HCT116 (cell line): ENCODE data around the gene SEC11C. TPM values are rescaled to one million over a fixed set of nuclear protein-coding genes. Genes with fewer than 3 reads are reported as not detected.

Experiments used
- ATAC-seq: fragments of 200-7000 bp; cut with Tn5 transposase; 2 replicates; pipeline ENCODE4 v1.9.1; 2020; ENCODE audit warnings: mild to moderate bottlenecking, moderate library complexity
- BruUV-seq: library from RNA; stranded (reverse); fragments of 400-500 nt; replicated peaks from 2 replicates; lab custom pipeline; 2021; lab: Mats Ljungman, UMichigan
- CTCF ChIA-PET: fragments of 300-600 bp; sonication (Branson Sonifier 250); formaldehyde crosslinking; loops from one replicate; lab custom pipeline; 2021; ENCODE audit warnings: antibody characterized with exemption; lab: Charles Lee
- POLR2A ChIA-PET: fragments of 300-600, 350-600 bp; sonication (Branson Sonifier 250); formaldehyde crosslinking; loops from one replicate; lab custom pipeline; 2021; ENCODE audit warnings: antibody characterized with exemption; lab: Charles Lee
- RAD21 ChIA-PET, 2 experiments: fragments of 300-600 bp; sonication (Branson Sonifier 250); formaldehyde crosslinking; loops; one replicate each; lab custom pipeline; 2023; ENCODE audit warnings: low total read pairs in 2 of 2; ENCODE audit not compliant: uncharacterized antibody in 2 of 2, unreplicated experiment in 2 of 2, low non-redundant PET in 1 of 2; lab: Charles Lee
- DNase-seq: peaks from one replicate; pipeline ENCODE4 v3.0.0-alpha.2; 2010; ENCODE audit warnings: low read depth, low spot score
- H2AFZ ChIP-seq: fragments of 200-600 bp; shearing (Covaris generic), sonication (generic); 2 replicates; pipeline ENCODE4 v1.6.1; 2017; ENCODE audit warnings: low read depth, mixed run types, mixed read lengths, antibody characterized with exemption, low read length; ENCODE audit not compliant: poor library complexity, severe bottlenecking
- H3K27ac ChIP-seq: 2 replicates; pipeline ENCODE4 v1.5.1; 2012; ENCODE audit warnings: low read depth, low read length
- H3K27me3 ChIP-seq: fragments of 200-600 bp; sonication (generic); 2 replicates; pipeline ENCODE4 v1.6.1; 2016; ENCODE audit warnings: mixed run types, low read length, mixed read lengths; ENCODE audit not compliant: insufficient read depth
- H3K36me3 ChIP-seq, 2 experiments: fragments of 200-500 bp in 1 of 2; fragments of 200-600 bp in 1 of 2; sonication (Bioruptor generic) in 1 of 2; sonication (generic) in 1 of 2; 2 replicates each; pipeline versions ENCODE4 v1.5.1 to v1.6.1; 2014 to 2016; ENCODE audit warnings: low read length in 2 of 2, inconsistent platforms in 1 of 2, mixed read lengths in 1 of 2, mixed run types in 1 of 2; ENCODE audit not compliant: insufficient read depth in 2 of 2, control insufficient read depth in 1 of 2
- H3K4me1 ChIP-seq, 2 experiments: fragments of 200-600 bp in 1 of 2; sonication (generic) in 1 of 2; 2 replicates each; pipeline versions ENCODE4 v1.5.1 to v1.6.1; 2012 to 2017; ENCODE audit warnings: low read length in 2 of 2, inconsistent platforms in 1 of 2, mild to moderate bottlenecking in 1 of 2, mixed read lengths in 1 of 2, mixed run types in 1 of 2, moderate library complexity in 1 of 2; ENCODE audit not compliant: insufficient read depth in 2 of 2, control insufficient read depth in 1 of 2
- H3K4me2 ChIP-seq: fragments of 200-600 bp; sonication (generic); 2 replicates; pipeline ENCODE4 v1.6.1; 2017; ENCODE audit warnings: mixed run types, low read length, mixed read lengths
- H3K4me3 ChIP-seq, 2 experiments: fragments of 200-600 bp in 1 of 2; sonication (generic) in 1 of 2; replicated peaks in 1 of 2; 2 replicates each; pipeline ENCODE4 v1.5.1; 2011 to 2016; ENCODE audit warnings: low read length in 2 of 2, control low read depth in 1 of 2, low read depth in 1 of 2, mild to moderate bottlenecking in 1 of 2, mixed read lengths in 1 of 2, mixed run types in 1 of 2
- H3K79me2 ChIP-seq: fragments of 200-600 bp; sonication (generic); 2 replicates; pipeline ENCODE4 v1.6.1; 2017; ENCODE audit warnings: mild to moderate bottlenecking, mixed run types, low read length, moderate library complexity, mixed read lengths; ENCODE audit not compliant: insufficient read depth
- H3K9ac ChIP-seq: fragments of 200-600 bp; sonication (generic); 2 replicates; pipeline ENCODE4 v1.6.1; 2016; ENCODE audit warnings: low read length, mixed read lengths
- H3K9me2 ChIP-seq: fragments of 200-600 bp; sonication (generic), shearing (Covaris generic); 2 replicates; pipeline ENCODE4 v1.6.1; 2017; ENCODE audit warnings: mixed run types, mild to moderate bottlenecking, moderate library complexity; ENCODE audit not compliant: insufficient read depth
- H3K9me3 ChIP-seq, 2 experiments: fragments of 200-500 bp in 1 of 2; fragments of 200-600 bp in 1 of 2; sonication (Bioruptor generic) in 1 of 2; sonication (generic) in 1 of 2; 2 replicates each; pipeline ENCODE4 v1.6.1; 2014 to 2017; ENCODE audit warnings: low read length in 2 of 2, mixed read lengths in 2 of 2, inconsistent platforms in 1 of 2, low read depth in 1 of 2, mild to moderate bottlenecking in 1 of 2, mixed run types in 1 of 2, moderate library complexity in 1 of 2; ENCODE audit not compliant: control insufficient read depth in 1 of 2, insufficient read depth in 1 of 2
- H4K20me1 ChIP-seq: fragments of 200-600 bp; sonication (generic), shearing (Covaris generic); 2 replicates; pipeline ENCODE4 v1.6.1; 2017; ENCODE audit warnings: mixed run types, mild to moderate bottlenecking, moderate library complexity; ENCODE audit not compliant: insufficient read depth
- CBX3 ChIP-seq: IDR thresholded peaks from 2 replicates; pipeline ENCODE4 v1.6.1; 2012; ENCODE audit warnings: low read depth
- CEBPB ChIP-seq: IDR thresholded peaks from 2 replicates; pipeline ENCODE4 v1.6.1; 2012; ENCODE audit warnings: low read depth
- EGR1 ChIP-seq: IDR thresholded peaks from 2 replicates; pipeline ENCODE4 v1.6.1; 2012; ENCODE audit warnings: low read depth
- ELF1 ChIP-seq: IDR thresholded peaks from 2 replicates; pipeline ENCODE4 v1.6.1; 2012; ENCODE audit warnings: low read depth, borderline replicate concordance
- EZH2phosphoT487 ChIP-seq: fragments of 200-600 bp; IDR thresholded peaks from 2 replicates; pipeline ENCODE4 v1.6.1; 2018; ENCODE audit warnings: antibody characterized with exemption, borderline replicate concordance
- FOSL1 ChIP-seq: IDR thresholded peaks from 2 replicates; pipeline ENCODE4 v1.6.1; 2012; ENCODE audit warnings: low read depth
- JUND ChIP-seq: IDR thresholded peaks from 2 replicates; pipeline ENCODE4 v1.6.1; 2012
- POLR2AphosphoS5 ChIP-seq: IDR thresholded peaks from 2 replicates; pipeline ENCODE4 v1.6.1; 2011; ENCODE audit warnings: mild to moderate bottlenecking, low read depth, low read length, moderate library complexity
- SP1 ChIP-seq: IDR thresholded peaks from 2 replicates; pipeline ENCODE4 v1.6.1; 2012; ENCODE audit warnings: low read depth
- SRF ChIP-seq: IDR thresholded peaks from 2 replicates; pipeline ENCODE4 v1.6.1; 2012; ENCODE audit warnings: low read depth
- TCF7L2 ChIP-seq: IDR thresholded peaks from 2 replicates; pipeline ENCODE4 v1.7.0; 2011; ENCODE audit warnings: borderline replicate concordance, inconsistent platforms; ENCODE audit not compliant: insufficient read depth, insufficient read length; ENCODE audit errors: extremely low read depth
- ZFX ChIP-seq: fragments of 450-650 bp; IDR thresholded peaks from 2 replicates; pipeline ENCODE4 v1.6.1; 2017
- ZNF274 ChIP-seq: fragments of 200-500 bp; sonication (Bioruptor generic); IDR thresholded peaks from 2 replicates; pipeline ENCODE4 v1.6.1; 2014; ENCODE audit warnings: mild to moderate bottlenecking, low read depth, low read length, inconsistent platforms
- intact Hi-C: fragments of 100-400 bp; cut with micrococcal nuclease; formaldehyde crosslinking; loops from 2 replicates; pipeline ENCODE4 v1.10.0; 2022
- total RNA-seq: library from RNA; stranded (reverse); gene quantifications from one replicate; pipeline ENCODE4 v1.2.1, GENCODE V29; 2021; ENCODE audit not compliant: unreplicated experiment
- TF ChIP-seq, protein P1 (sequence below): IDR thresholded peaks from 2 replicates; pipeline ENCODE4 v1.6.1; 2011; ENCODE audit warnings: mild to moderate bottlenecking, low read length, moderate library complexity; ENCODE audit not compliant: insufficient replicate concordance; ENCODE audit errors: extremely low read depth
- TF ChIP-seq, protein P2 (sequence below): IDR thresholded peaks from 2 replicates; pipeline ENCODE4 v1.6.1; 2012; ENCODE audit warnings: low read depth
- TF ChIP-seq, protein P3 (sequence below), 3 experiments: fragments of 200-600 bp in 1 of 3; sonication (generic) in 1 of 3; IDR thresholded peaks in 2 of 3; conservative IDR thresholded peaks in 1 of 3; 2 replicates each; pipeline ENCODE4 v1.5.1; 2012 to 2017; ENCODE audit warnings: low read depth in 2 of 3, low read length in 2 of 3, antibody characterized with exemption in 1 of 3, borderline replicate concordance in 1 of 3, control low read depth in 1 of 3, mild to moderate bottlenecking in 1 of 3, mixed read lengths in 1 of 3, mixed run types in 1 of 3, moderate library complexity in 1 of 3; ENCODE audit not compliant: insufficient read depth in 1 of 3
- TF ChIP-seq, protein P4 (sequence below): IDR thresholded peaks from 2 replicates; pipeline ENCODE4 v1.6.1; 2012
- TF ChIP-seq, protein P5 (sequence below): IDR thresholded peaks from 2 replicates; pipeline ENCODE4 v1.6.1; 2012

SEC11C gene
- total RNA-seq, 1 experiment from 2014 or later = 42.2 TPM

DNA sequence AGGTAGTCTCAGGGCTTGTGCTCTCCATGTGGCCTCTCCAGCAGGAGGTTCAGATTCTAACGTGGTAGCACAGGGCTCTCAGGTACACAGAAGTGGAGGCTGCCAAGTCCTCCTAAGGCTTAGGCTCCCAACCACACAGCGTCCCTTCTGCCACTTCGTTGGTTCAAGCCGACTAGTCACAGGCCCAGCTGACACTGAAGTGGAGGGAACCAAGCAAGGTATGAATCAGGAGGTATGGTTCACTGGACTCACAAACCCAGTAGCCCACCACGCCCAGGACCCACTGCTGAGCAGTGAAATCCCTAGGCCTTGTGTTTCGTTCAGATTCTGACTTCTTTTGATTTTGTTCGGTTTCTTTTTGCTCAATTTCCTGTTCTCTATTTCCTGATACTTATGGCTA lies 46.0 kb upstream of the SEC11C start:
- H3K9me3 ChIP-seq = no peaks in the 10 kb centered on the region
- no peaks in the 10 kb centered on the region for H3K79me2 ChIP-seq
- BruUV-seq = no TSS peak
- no peak overlapping the region for H3K4me2 ChIP-seq
- ATAC-seq (no peak), DNase-seq (no peak)
- CTCF ChIA-PET = no interaction called here
- intact Hi-C loops = no loop called here
- H3K36me3 ChIP-seq = no peaks in the 10 kb centered on the region
- H4K20me1 ChIP-seq = no peaks in the 10 kb centered on the region
- POLR2A ChIA-PET = no interaction called here
- H3K9ac ChIP-seq = no peak overlapping the region
- no peak overlapping the region for H3K4me3 ChIP-seq
- no peaks in the 10 kb centered on the region for H3K9me2 ChIP-seq
- H3K27me3 ChIP-seq = peaks cover 25% of the 10 kb centered on the region
- RAD21 ChIA-PET = no interaction called here
- no peak for TF ChIP-seq CBX3
- no peak for TF ChIP-seq FOSL1
- no peak for TF ChIP-seq JUND
- no peak for TF ChIP-seq POLR2AphosphoS5
- TF ChIP-seq, protein P1, sequence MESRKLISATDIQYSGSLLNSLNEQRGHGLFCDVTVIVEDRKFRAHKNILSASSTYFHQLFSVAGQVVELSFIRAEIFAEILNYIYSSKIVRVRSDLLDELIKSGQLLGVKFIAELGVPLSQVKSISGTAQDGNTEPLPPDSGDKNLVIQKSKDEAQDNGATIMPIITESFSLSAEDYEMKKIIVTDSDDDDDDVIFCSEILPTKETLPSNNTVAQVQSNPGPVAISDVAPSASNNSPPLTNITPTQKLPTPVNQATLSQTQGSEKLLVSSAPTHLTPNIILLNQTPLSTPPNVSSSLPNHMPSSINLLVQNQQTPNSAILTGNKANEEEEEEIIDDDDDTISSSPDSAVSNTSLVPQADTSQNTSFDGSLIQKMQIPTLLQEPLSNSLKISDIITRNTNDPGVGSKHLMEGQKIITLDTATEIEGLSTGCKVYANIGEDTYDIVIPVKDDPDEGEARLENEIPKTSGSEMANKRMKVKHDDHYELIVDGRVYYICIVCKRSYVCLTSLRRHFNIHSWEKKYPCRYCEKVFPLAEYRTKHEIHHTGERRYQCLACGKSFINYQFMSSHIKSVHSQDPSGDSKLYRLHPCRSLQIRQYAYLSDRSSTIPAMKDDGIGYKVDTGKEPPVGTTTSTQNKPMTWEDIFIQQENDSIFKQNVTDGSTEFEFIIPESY = no peak
- TF ChIP-seq, protein P2, sequence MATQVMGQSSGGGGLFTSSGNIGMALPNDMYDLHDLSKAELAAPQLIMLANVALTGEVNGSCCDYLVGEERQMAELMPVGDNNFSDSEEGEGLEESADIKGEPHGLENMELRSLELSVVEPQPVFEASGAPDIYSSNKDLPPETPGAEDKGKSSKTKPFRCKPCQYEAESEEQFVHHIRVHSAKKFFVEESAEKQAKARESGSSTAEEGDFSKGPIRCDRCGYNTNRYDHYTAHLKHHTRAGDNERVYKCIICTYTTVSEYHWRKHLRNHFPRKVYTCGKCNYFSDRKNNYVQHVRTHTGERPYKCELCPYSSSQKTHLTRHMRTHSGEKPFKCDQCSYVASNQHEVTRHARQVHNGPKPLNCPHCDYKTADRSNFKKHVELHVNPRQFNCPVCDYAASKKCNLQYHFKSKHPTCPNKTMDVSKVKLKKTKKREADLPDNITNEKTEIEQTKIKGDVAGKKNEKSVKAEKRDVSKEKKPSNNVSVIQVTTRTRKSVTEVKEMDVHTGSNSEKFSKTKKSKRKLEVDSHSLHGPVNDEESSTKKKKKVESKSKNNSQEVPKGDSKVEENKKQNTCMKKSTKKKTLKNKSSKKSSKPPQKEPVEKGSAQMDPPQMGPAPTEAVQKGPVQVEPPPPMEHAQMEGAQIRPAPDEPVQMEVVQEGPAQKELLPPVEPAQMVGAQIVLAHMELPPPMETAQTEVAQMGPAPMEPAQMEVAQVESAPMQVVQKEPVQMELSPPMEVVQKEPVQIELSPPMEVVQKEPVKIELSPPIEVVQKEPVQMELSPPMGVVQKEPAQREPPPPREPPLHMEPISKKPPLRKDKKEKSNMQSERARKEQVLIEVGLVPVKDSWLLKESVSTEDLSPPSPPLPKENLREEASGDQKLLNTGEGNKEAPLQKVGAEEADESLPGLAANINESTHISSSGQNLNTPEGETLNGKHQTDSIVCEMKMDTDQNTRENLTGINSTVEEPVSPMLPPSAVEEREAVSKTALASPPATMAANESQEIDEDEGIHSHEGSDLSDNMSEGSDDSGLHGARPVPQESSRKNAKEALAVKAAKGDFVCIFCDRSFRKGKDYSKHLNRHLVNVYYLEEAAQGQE = no peak
- TF ChIP-seq, protein P3, sequence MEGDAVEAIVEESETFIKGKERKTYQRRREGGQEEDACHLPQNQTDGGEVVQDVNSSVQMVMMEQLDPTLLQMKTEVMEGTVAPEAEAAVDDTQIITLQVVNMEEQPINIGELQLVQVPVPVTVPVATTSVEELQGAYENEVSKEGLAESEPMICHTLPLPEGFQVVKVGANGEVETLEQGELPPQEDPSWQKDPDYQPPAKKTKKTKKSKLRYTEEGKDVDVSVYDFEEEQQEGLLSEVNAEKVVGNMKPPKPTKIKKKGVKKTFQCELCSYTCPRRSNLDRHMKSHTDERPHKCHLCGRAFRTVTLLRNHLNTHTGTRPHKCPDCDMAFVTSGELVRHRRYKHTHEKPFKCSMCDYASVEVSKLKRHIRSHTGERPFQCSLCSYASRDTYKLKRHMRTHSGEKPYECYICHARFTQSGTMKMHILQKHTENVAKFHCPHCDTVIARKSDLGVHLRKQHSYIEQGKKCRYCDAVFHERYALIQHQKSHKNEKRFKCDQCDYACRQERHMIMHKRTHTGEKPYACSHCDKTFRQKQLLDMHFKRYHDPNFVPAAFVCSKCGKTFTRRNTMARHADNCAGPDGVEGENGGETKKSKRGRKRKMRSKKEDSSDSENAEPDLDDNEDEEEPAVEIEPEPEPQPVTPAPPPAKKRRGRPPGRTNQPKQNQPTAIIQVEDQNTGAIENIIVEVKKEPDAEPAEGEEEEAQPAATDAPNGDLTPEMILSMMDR (IDR thresholded peaks at IDR 0.05 in 2 of 3, conservative IDR thresholded peaks at IDR 0.05 in 1 of 3; ENCODE audit: borderline replicate concordance in 1 of 3, insufficient read depth in 1 of 3, low read depth in 2 of 3, low read length in 2 of 3) = no peak
- TF ChIP-seq TCF7L2 = no peak
- no peak for TF ChIP-seq CEBPB
- no peak for TF ChIP-seq EGR1
- no peak for TF ChIP-seq EZH2phosphoT487
- no peak for TF ChIP-seq SRF
- TF ChIP-seq ELF1 = no peak
- TF ChIP-seq, protein P4, sequence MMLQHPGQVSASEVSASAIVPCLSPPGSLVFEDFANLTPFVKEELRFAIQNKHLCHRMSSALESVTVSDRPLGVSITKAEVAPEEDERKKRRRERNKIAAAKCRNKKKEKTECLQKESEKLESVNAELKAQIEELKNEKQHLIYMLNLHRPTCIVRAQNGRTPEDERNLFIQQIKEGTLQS = no peak
- TF ChIP-seq ZFX = no peak
- no peak for TF ChIP-seq SP1
- TF ChIP-seq, protein P5, sequence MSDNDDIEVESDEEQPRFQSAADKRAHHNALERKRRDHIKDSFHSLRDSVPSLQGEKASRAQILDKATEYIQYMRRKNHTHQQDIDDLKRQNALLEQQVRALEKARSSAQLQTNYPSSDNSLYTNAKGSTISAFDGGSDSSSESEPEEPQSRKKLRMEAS = no peak
- no peak for TF ChIP-seq ZNF274
- no peak overlapping the region for H3K27ac ChIP-seq
- no peaks in the 10 kb centered on the region for H3K4me1 ChIP-seq
- no peak overlapping the region for H2AFZ ChIP-seq
